Gastrocnemius medialis (tissue), 4 donors: ENCODE data around the gene CXCL1. TPM values are rescaled to one million over a fixed set of nuclear protein-coding genes. Genes with fewer than 3 reads are reported as not detected.

Experiments
- ATAC-seq, 2 donors: fragments of 150-250 bp; one replicate each; pipeline ENCODE4 v1.9.1; 2016
- DNase-seq, 2 donors: peaks; one replicate each; pipeline ENCODE4 v3.0.0-alpha.2; 2019
- H3K27ac ChIP-seq, 4 donors: fragments of 200-600 bp; sonication (generic); 1 replicate in 1 of 4; 2 replicates in 3 of 4; pipeline ENCODE4 v1.5.1; 2016 to 2018; ENCODE audit warnings: mild to moderate bottlenecking in 2 of 4, moderate library complexity in 1 of 4
- H3K27me3 ChIP-seq, 3 donors: fragments of 200-600 bp; sonication (generic) in 2 of 3; 1 replicate in 1 of 3; 2 replicates in 2 of 3; pipeline versions ENCODE4 v1.5.1 to v1.6.0; 2016 to 2019; ENCODE audit warnings: mild to moderate bottlenecking in 1 of 3, moderate library complexity in 1 of 3
- H3K36me3 ChIP-seq, 2 donors: fragments of 200-600 bp; sonication (generic) in 1 of 2; one replicate each; pipeline ENCODE4 v1.5.1; 2017 to 2018
- H3K4me1 ChIP-seq, 2 donors: fragments of 200-600 bp; sonication (generic) in 1 of 2; one replicate each; pipeline ENCODE4 v1.5.1; 2016 to 2017; ENCODE audit warnings: mild to moderate bottlenecking in 2 of 2
- H3K4me3 ChIP-seq, 4 donors: fragments of 200-600 bp; sonication (generic) in 3 of 4; 1 replicate in 1 of 4; 2 replicates in 3 of 4; pipeline ENCODE4 v1.5.1; 2016 to 2019; ENCODE audit warnings: mild to moderate bottlenecking in 2 of 4
- H3K9me3 ChIP-seq, 3 donors: fragments of 200-600 bp; sonication (generic) in 2 of 3; 1 replicate in 1 of 3; 2 replicates in 2 of 3; pipeline ENCODE4 v1.5.1; 2016 to 2019
- POLR2A ChIP-seq, 2 donors: fragments of 450-650 bp; IDR thresholded peaks; one replicate each; pipeline ENCODE4 v1.6.1; 2017; ENCODE audit warnings: antibody characterized with exemption in 2 of 2, mild to moderate bottlenecking in 2 of 2, moderate library complexity in 2 of 2
- in situ Hi-C, 4 donors: fragments of 200-750 bp; cut with MboI; loops; one replicate each; pipeline versions ENCODE4 v1.15.0 to v1.8.0; 2017; ENCODE audit warnings: low sequenced_read_pairs in 4 of 4
- intact Hi-C: fragments of 100-400 bp; cut with DNase I; formaldehyde crosslinking; loops from one replicate; pipeline ENCODE4 v1.15.1; 2023; ENCODE audit warnings: low total_unique reads
- total RNA-seq, 4 donors: library from RNA; depleted of rRNA; stranded (reverse); fragments of >200 nt; gene quantifications; one replicate each; pipeline versions ENCODE4 v1.1.0 to v1.2.3, GENCODE V29; 2016
- TF ChIP-seq, protein P1 (sequence below), 5 experiments: fragments of 450-650 bp in 3 of 5; fragments of 200-600 bp in 2 of 5; sonication (generic) in 2 of 5; IDR thresholded peaks in 4 of 5; conservative IDR thresholded peaks in 1 of 5; 1 replicate in 4 of 5; 2 replicates in 1 of 5; pipeline ENCODE4 v1.5.1; 2016 to 2019; ENCODE audit warnings: antibody characterized with exemption in 5 of 5, mild to moderate bottlenecking in 3 of 5, moderate library complexity in 3 of 5

CXCL1 gene
- total RNA-seq, 4 donors from 2014 or later: 2.7 to 3.2 TPM; not detected in 2

DNA sequence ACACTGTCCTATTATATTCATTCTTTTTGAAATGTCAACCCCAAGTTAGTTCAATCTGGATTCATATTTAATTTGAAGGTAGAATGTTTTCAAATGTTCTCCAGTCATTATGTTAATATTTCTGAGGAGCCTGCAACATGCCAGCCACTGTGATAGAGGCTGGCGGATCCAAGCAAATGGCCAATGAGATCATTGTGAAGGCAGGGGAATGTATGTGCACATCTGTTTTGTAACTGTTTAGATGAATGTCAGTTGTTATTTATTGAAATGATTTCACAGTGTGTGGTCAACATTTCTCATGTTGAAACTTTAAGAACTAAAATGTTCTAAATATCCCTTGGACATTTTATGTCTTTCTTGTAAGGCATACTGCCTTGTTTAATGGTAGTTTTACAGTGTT, 1.6 kb downstream of the CXCL1 start:
- DNase-seq (no peak), ATAC-seq (no peak)
- TF ChIP-seq, protein P1, sequence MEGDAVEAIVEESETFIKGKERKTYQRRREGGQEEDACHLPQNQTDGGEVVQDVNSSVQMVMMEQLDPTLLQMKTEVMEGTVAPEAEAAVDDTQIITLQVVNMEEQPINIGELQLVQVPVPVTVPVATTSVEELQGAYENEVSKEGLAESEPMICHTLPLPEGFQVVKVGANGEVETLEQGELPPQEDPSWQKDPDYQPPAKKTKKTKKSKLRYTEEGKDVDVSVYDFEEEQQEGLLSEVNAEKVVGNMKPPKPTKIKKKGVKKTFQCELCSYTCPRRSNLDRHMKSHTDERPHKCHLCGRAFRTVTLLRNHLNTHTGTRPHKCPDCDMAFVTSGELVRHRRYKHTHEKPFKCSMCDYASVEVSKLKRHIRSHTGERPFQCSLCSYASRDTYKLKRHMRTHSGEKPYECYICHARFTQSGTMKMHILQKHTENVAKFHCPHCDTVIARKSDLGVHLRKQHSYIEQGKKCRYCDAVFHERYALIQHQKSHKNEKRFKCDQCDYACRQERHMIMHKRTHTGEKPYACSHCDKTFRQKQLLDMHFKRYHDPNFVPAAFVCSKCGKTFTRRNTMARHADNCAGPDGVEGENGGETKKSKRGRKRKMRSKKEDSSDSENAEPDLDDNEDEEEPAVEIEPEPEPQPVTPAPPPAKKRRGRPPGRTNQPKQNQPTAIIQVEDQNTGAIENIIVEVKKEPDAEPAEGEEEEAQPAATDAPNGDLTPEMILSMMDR (IDR thresholded peaks at IDR 0.05 in 4 of 5, conservative IDR thresholded peaks at IDR 0.05 in 1 of 5): no peak
- TF ChIP-seq POLR2A (IDR thresholded peaks at IDR 0.05): no peak
- intact Hi-C loops (no loop called here), in situ Hi-C loops (no loop called here)
- Histone ChIP-seq H3K4me3 (no peak overlapping the region), H3K4me1 (no peaks in the 10 kb centered on the region), H3K36me3 (no peaks in the 10 kb centered on the region), H3K27ac (no peak overlapping the region), H3K27me3 (peaks cover 0 to 5% (median 4%) of the 10 kb centered on the region in 3 donors), H3K9me3 (no peaks in the 10 kb centered on the region)

- ATAC-seq: no peak
- no peak for DNase-seq
- TF ChIP-seq, protein P1 (IDR thresholded peaks at IDR 0.05 in 4 of 5, conservative IDR thresholded peaks at IDR 0.05 in 1 of 5): no peak
- no peak for TF ChIP-seq POLR2A (IDR thresholded peaks at IDR 0.05)
- peaks cover 0 to 5% (median 4%) of the 10 kb centered on the region in 3 donors for H3K27me3 ChIP-seq
- intact Hi-C loops (no loop called here), in situ Hi-C loops (no loop called here)
- no peak overlapping the region for H3K4me3 ChIP-seq
- H3K9me3 ChIP-seq: no peaks in the 10 kb centered on the region
- no peak overlapping the region for H3K27ac ChIP-seq
- H3K4me1 ChIP-seq: no peaks in the 10 kb centered on the region
- no peaks in the 10 kb centered on the region for H3K36me3 ChIP-seq
These were observed 2.5 kb downstream of the CXCL1 start for GRCh38 chr4:73871511-73872310.

DNA sequence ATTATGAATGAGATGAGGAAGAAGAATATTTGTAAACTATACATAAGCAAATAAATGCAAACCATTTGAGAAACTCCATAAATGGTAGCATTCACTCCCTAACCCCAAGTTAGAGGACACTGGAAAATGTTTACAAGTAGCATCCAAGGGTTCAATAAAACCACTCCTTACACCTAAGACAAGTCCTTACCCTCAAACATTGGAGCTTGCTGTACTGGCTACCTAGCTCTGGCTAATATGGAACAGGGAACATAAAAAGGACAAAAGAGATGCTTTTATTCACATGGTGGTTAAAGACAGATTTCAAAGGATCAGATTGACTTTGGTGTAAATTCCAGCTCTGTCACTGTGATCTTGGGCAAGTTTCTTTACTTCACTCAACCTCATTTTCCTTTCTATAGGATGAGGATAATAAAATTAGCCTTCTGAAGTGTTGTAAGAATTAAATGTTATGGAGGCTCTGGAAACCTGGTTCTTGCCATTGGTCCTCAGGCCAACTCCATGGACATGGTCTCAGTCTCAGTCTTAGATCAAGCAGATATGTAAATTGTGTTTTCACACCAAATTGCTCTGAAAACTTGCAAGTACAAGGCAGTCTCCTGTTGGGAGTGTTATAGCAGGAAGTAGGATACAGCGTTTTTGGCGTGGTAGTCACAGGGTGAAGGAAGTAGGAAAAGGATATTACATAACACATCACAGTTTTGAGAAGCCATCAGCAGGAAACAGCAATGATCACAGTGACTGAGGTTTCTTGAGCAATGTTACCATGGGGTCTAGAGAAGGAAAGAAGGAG, 3.3 kb downstream of the CXCL1 start:
- TF ChIP-seq POLR2A (IDR thresholded peaks at IDR 0.05): no peak
- TF ChIP-seq, protein P1 (IDR thresholded peaks at IDR 0.05 in 4 of 5, conservative IDR thresholded peaks at IDR 0.05 in 1 of 5): no peak
- Histone ChIP-seq H3K27me3 (peaks cover 0 to 5% (median 4%) of the 10 kb centered on the region in 3 donors), H3K9me3 (no peaks in the 10 kb centered on the region), H3K27ac (no peak overlapping the region), H3K36me3 (no peaks in the 10 kb centered on the region), H3K4me3 (no peak overlapping the region), H3K4me1 (no peaks in the 10 kb centered on the region)
- ATAC-seq (peak; percentile 34 to 41), DNase-seq (no peak)
- intact Hi-C loops (no loop called here), in situ Hi-C loops (no loop called here)

GRCh38 chr4:73874386-73874785, 5.2 kb downstream of the CXCL1 start:
- H3K27ac ChIP-seq: no peak overlapping the region
- ATAC-seq: no peak
- TF ChIP-seq, protein P1 (IDR thresholded peaks at IDR 0.05 in 4 of 5, conservative IDR thresholded peaks at IDR 0.05 in 1 of 5): no peak
- TF ChIP-seq POLR2A (IDR thresholded peaks at IDR 0.05): no peak
- no peak for DNase-seq
- H3K27me3 ChIP-seq: peaks cover 0 to 3% (median 2%) of the 10 kb centered on the region in 3 donors
- in situ Hi-C loops: no loop called here
- H3K36me3 ChIP-seq: no peaks in the 10 kb centered on the region
- H3K4me1 ChIP-seq: no peaks in the 10 kb centered on the region
- no peaks in the 10 kb centered on the region for H3K9me3 ChIP-seq
- intact Hi-C loops: no loop called here
- H3K4me3 ChIP-seq: no peak overlapping the region
